ENCODE results near the gene PHOX2A.

The PHOX2A gene

DNA sequence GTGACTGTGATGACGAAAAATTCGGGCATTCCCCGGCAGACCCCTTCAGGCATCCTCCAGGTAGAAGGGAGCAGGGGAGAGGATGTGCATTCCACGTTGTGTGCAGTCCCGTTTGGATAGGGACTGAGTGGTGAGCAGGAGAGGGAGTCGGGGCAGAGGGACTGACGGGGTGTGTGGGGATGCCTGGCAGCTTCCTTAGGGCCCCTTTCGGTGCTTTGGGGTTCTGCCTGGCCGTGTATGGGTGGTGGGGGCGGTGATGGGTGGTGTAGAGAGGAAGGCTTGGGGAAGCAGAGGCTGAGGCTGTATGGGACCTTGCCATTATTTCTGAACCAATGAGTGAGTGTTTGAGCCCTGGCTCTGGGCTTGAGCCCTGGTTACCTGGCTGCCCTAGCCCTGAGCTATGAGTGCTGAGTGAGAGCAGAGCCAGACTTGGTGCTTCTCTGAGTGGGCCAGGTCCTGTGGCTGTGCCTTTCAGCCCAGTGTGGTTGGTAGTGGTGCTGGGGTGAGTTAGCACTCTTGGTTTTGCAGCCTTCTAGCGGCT lies 18.5 kb downstream of the PHOX2A start:
- DNase-seq (ENCODE audit: insufficient read length, low spot score) (no peak), FAIRE-seq (no peak)
- TF ChIP-seq, protein P1, sequence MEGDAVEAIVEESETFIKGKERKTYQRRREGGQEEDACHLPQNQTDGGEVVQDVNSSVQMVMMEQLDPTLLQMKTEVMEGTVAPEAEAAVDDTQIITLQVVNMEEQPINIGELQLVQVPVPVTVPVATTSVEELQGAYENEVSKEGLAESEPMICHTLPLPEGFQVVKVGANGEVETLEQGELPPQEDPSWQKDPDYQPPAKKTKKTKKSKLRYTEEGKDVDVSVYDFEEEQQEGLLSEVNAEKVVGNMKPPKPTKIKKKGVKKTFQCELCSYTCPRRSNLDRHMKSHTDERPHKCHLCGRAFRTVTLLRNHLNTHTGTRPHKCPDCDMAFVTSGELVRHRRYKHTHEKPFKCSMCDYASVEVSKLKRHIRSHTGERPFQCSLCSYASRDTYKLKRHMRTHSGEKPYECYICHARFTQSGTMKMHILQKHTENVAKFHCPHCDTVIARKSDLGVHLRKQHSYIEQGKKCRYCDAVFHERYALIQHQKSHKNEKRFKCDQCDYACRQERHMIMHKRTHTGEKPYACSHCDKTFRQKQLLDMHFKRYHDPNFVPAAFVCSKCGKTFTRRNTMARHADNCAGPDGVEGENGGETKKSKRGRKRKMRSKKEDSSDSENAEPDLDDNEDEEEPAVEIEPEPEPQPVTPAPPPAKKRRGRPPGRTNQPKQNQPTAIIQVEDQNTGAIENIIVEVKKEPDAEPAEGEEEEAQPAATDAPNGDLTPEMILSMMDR (IDR thresholded peaks at IDR 0.05; ENCODE audit: insufficient read depth, missing control alignments), result no peak

DNA sequence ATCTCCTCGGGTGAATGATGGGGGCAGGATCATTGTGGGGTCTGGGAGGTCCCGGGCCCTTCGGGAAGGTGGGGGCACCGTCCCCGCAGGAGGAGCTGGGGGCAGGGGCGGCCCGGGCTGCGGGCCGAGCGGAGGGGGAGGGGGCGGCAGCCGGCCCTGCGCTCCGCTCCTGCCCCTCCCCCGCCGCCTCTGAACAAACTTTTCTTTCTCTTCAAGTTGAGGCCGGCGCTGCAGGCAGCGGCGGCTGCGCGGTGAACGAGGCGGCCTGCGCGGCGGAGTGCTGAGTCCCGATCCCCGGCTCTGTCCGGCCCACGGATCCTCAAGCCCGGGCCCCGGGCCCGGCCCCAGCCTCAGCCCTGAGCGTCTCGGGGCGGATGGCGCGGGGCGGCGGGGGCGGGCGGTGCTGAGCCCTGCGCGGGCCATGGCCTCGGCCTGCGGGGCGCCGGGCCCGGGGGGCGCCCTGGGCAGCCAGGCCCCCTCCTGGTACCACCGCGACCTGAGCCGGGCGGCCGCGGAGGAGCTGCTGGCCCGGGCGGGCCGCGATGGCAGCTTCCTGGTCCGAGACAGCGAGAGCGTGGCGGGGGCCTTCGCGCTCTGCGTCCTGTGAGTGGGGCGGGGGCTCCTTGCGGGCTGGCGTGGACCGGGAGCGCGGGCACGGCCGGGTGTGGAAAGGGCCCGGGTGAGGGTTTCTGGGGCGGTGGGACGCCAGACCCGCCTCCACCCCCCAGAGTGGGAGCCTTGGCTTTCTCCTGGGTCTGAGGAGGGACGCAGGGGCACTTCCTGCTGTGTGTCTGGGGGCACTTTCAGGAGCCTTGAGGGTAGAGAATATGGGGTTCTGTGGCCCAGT lies 19.2 kb downstream of the PHOX2A start, which contains the start of gene INPPL1:
Gene INPPL1 (plus strand): TSS at position 204 of the 847 bp plus-strand sequence. CDS start 218 bp downstream, at position 422.
- DNase-seq (ENCODE audit: insufficient read length, low spot score), result no peak
- no peak for FAIRE-seq
- TF ChIP-seq, protein P1 (IDR thresholded peaks at IDR 0.05; ENCODE audit: insufficient read depth, missing control alignments), result no peak

DNA sequence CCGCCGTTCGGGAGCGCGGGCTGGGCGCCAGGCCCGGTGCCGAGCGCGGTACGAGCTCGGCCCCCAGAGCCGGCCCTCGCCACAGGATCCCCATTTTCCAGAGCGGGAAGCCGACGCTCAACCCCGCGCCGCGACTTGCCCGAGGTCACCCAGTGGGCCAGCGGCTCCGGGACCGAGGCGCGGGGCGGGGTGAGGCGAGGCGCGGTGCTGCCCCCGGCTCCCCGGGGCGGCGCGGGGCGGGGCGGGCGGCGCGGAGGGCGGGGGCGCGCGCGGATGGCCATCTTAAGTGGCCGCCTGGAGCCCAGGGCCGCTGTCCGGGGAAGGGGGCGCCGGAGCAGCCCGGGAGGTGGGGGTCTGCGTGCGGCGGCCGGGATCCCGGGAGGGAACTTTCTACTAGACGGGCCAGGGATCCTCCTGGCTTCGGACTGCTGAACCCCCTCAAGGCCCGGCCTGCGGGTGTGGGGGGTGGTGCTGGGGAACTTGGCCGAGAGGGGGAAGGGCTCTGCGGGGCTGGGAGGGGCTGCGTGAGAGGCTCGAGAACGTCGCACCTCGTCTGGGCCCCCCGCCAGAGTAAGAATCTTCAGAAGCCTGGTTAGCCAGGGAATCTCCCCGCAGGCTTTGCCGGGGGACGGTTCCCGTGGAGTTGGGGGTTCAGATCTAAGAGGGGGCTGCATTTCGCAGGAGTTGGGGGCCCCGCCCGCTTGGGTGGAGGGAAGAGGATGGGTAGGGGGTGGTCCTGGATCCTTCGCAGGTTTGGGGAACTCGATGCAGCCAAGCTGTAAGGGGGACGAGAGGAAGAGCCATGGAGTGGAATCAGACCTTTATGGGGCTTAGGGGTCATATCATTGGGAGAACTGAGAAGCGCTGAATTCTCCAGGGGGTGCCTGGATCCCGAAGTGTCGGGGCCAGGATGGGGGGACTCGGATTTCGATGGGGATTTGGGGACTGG lies 20.1 kb downstream of the PHOX2A start:
- DNase-seq (ENCODE audit: insufficient read length, low spot score), result no peak
- TF ChIP-seq, protein P1 (IDR thresholded peaks at IDR 0.05; ENCODE audit: insufficient read depth, missing control alignments), result no peak
- FAIRE-seq, result no peak

DNA sequence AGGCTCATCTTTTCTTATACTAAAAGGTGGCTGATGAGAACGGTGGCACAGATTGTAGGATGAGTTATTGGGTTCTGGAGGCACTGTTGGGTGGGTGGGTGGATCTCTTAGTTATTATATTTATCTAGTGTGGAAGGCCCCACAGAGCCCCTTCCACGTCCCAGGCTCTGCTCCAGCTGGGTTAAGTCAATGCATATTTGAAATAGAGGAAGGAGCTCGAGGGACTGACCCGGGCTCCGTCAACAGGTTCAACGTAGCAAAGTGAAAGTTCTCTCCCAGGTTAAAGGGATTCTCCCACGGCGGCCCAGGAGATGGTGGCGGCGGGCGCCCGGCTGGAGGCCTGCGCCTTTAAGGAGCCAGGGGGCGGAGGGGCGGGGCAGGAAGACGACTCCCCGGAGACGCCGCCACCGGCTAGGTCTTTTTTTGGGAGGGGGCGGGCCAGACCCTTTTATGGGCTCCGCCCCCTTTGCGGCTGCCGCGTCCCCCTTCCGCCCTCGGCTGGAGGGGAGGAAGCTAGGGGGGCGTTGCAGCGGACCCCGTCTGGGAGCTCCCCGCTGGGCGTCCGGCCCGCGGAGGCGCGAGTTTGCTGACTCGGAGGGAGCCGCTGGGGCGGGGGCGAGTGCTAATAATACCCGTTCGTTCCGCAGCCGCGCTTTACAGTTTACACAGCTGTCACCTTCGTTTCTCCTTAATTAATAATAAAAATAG lies 20.9 kb downstream of the PHOX2A start:
- DNase-seq (ENCODE audit: insufficient read length, low spot score) (no peak), FAIRE-seq (no peak)
- TF ChIP-seq, protein P1 (IDR thresholded peaks at IDR 0.05; ENCODE audit: insufficient read depth, missing control alignments), result no peak

DNA sequence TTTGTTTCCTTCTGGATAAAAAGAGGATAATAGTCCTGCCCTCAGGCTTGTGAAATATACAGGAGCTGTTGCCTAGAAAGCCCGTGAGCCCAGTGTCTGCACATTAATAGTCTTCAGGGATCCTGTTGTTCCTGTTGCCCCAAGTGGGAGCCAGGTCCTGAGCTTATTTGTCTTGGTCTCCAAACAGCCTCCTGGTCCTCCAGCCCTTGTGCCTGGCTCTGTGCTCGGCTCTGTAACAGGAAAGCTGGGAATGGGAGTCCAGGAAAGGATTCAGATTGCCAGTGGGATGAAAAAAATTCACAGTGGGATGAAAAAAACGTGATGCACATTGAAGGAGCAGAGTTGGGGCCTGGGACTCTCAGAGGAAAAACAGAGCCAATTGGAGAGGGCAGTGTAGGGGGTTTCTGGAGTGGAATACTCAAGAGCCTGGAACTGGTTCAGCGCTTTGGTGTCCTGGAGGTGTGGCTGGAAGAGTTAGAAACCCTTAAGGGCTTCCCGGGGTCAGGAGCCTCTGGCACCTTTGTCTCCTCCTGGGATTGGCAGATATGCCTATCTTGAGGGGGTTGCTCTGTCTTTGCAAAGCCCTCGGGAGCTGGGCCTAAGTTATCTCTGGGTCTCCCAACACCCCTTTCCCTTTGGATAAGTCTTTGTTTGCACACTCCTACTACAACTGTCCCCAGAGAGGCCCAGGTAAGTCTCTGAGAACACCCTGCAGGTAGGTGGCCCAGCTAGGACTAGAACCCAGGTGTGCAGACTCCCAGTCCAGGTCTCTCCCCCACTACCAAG lies 21.7 kb downstream of the PHOX2A start:
- DNase-seq (ENCODE audit: insufficient read length, low spot score) (no peak), FAIRE-seq (no peak)
- TF ChIP-seq, protein P1 (IDR thresholded peaks at IDR 0.05; ENCODE audit: insufficient read depth, missing control alignments), result no peak

All from D721Med (cell line).